ENCODE results near the gene CCND3. TPM values are rescaled to one million over a fixed set of nuclear protein-coding genes. Genes with fewer than 3 reads are reported as not detected.
A peak's percentile ranks its signal among the peaks of the same experiment; 100 is the strongest.

CCND3 gene
- total and polyA plus RNA-seq, 2 of the 13 experiments (the other 11 are each of a cell fraction or from before 2014, with no cell fraction given), result 4.3 to 7.2 TPM

GRCh38 chr6:41941280-41942066 lies at the start of gene CCND3 (continued):
- TF ChIP-seq PCBP2 (optimal IDR thresholded peaks at IDR 0.05; ENCODE audit: low read depth, low read length, poor library complexity, severe bottlenecking) (no peak), EHMT2 (IDR thresholded peaks at IDR 0.05; ENCODE audit: borderline replicate concordance, low read depth, low read length) (no peak), PPARG (CRISPR knock-in tag; conservative IDR thresholded peaks at IDR 0.05) (0 out of 2 replicates have a peak, but pooled peaks have one; percentile 15), ZNF547 (CRISPR knock-in tag; IDR thresholded peaks at IDR 0.05) (no peak), ESRRA (CRISPR knock-in tag; IDR thresholded peaks at IDR 0.05; ENCODE audit: low read depth) (no peak; the same call in none of the 2 replicates), NPAS2 (CRISPR knock-in tag; IDR thresholded peaks at IDR 0.05; ENCODE audit: borderline replicate concordance) (no peak), ZNF839 (CRISPR knock-in tag; IDR thresholded peaks at IDR 0.05; ENCODE audit: borderline replicate concordance) (no peak), SRF (IDR thresholded peaks at IDR 0.05; ENCODE audit: low read depth, low read length) (no peak), DBP (CRISPR knock-in tag; IDR thresholded peaks at IDR 0.05; ENCODE audit: not compliant biosample characterization) (no peak), SPEN (CRISPR knock-in tag; IDR thresholded peaks at IDR 0.05; ENCODE audit: low read depth) (peak; percentile 69), SALL2 (CRISPR knock-in tag; IDR thresholded peaks at IDR 0.05) (peak; percentile 76), GPBP1L1 (CRISPR knock-in tag; IDR thresholded peaks at IDR 0.05) (no peak), ZNF629 (CRISPR knock-in tag; conservative IDR thresholded peaks at IDR 0.05) (0 out of 2 replicates have a peak, but pooled peaks have one; percentile 11), ADNP (CRISPR knock-in tag; IDR thresholded peaks at IDR 0.05) (no peak), ZNF766 (CRISPR knock-in tag; IDR thresholded peaks at IDR 0.05; ENCODE audit: borderline replicate concordance) (peak; percentile 79; the same call in 1 of the 2 replicates), HMGXB3 (CRISPR knock-in tag; IDR thresholded peaks at IDR 0.05; ENCODE audit: borderline replicate concordance) (no peak), AGO1 (IDR thresholded peaks at IDR 0.05; ENCODE audit: low read depth, low read length, poor library complexity, severe bottlenecking) (no peak)
- TF ChIP-seq, protein P1, sequence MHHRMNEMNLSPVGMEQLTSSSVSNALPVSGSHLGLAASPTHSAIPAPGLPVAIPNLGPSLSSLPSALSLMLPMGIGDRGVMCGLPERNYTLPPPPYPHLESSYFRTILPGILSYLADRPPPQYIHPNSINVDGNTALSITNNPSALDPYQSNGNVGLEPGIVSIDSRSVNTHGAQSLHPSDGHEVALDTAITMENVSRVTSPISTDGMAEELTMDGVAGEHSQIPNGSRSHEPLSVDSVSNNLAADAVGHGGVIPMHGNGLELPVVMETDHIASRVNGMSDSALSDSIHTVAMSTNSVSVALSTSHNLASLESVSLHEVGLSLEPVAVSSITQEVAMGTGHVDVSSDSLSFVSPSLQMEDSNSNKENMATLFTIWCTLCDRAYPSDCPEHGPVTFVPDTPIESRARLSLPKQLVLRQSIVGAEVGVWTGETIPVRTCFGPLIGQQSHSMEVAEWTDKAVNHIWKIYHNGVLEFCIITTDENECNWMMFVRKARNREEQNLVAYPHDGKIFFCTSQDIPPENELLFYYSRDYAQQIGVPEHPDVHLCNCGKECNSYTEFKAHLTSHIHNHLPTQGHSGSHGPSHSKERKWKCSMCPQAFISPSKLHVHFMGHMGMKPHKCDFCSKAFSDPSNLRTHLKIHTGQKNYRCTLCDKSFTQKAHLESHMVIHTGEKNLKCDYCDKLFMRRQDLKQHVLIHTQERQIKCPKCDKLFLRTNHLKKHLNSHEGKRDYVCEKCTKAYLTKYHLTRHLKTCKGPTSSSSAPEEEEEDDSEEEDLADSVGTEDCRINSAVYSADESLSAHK (CRISPR knock-in tag; IDR thresholded peaks at IDR 0.05; ENCODE audit: borderline replicate concordance), result no peak
